IMR-90 (cell line): Measurements from ENCODE around the gene PRKAR1B. TPM values are rescaled to one million over a fixed set of nuclear protein-coding genes. Genes with fewer than 3 reads are reported as not detected.

Experiments
- ATAC-seq: fragments of 200-7000 bp; cut with Tn5 transposase; 2 replicates; pipeline ENCODE4 v1.9.1; 2020; ENCODE audit warnings: low read depth, mild to moderate bottlenecking, moderate library complexity
- BruUV-seq: library from RNA; stranded (reverse); fragments of 400-500 nt; replicated peaks from 2 replicates; lab custom pipeline; 2021; lab: Mats Ljungman, UMichigan
- CTCF ChIA-PET: fragments of 300-600 bp; formaldehyde crosslinking; extraction: SDS; loops from one replicate; lab custom pipeline; 2021; ENCODE audit warnings: antibody characterized with exemption; lab: Yijun Ruan, JAX
- POLR2A ChIA-PET: fragments of 300-600 bp; sonication (Branson Sonifier 250); formaldehyde crosslinking; loops from one replicate; lab custom pipeline; 2022; ENCODE audit warnings: antibody characterized with exemption; ENCODE audit not compliant: unreplicated experiment; lab: Charles Lee
- DNase-seq: peaks from one replicate; pipeline ENCODE4 v3.0.0; 2013
- H2AFZ ChIP-seq: replicated peaks from 2 replicates; pipeline ENCODE3; 2013; ENCODE audit warnings: low read length, mild to moderate bottlenecking; ENCODE audit not compliant: poor library complexity
- H2AK5ac ChIP-seq: 2 replicates; pipeline ENCODE4 v1.6.1; 2013; ENCODE audit warnings: low read depth, low read length, inconsistent platforms
- H2AK9ac ChIP-seq: replicated peaks from 2 replicates; pipeline ENCODE3; 2013; ENCODE audit warnings: mild to moderate bottlenecking, low read depth, low read length, moderate library complexity; ENCODE audit not compliant: poor library complexity
- H2BK120ac ChIP-seq: 2 replicates; pipeline ENCODE4 v1.6.1; 2013; ENCODE audit warnings: low read depth, low read length, inconsistent platforms
- H2BK15ac ChIP-seq: 3 replicates; pipeline ENCODE4 v1.6.1; 2013; ENCODE audit warnings: low read depth, low read length, inconsistent platforms
- H2BK20ac ChIP-seq: 2 replicates; pipeline ENCODE4 v1.6.1; 2013; ENCODE audit warnings: low read depth, mild to moderate bottlenecking, inconsistent platforms, low read length, moderate library complexity
- H2BK5ac ChIP-seq: 2 replicates; pipeline ENCODE4 v1.6.1; 2013; ENCODE audit warnings: mild to moderate bottlenecking, low read depth, low read length, inconsistent platforms; ENCODE audit not compliant: poor library complexity, severe bottlenecking
- H3K14ac ChIP-seq: replicated peaks from 2 replicates; pipeline ENCODE4 v1.6.1; 2013; ENCODE audit warnings: low read depth, low read length, inconsistent platforms
- H3K18ac ChIP-seq: 2 replicates; pipeline ENCODE4 v1.6.1; 2013; ENCODE audit warnings: low read depth, low read length, control low read depth
- H3K23ac ChIP-seq: 2 replicates; pipeline ENCODE4 v1.6.1; 2013; ENCODE audit warnings: low read depth, low read length, inconsistent platforms
- H3K27ac ChIP-seq: 2 replicates; pipeline ENCODE4 v1.5.1; 2013; ENCODE audit warnings: mild to moderate bottlenecking, control low read depth, low read length; ENCODE audit not compliant: insufficient read depth
- H3K27me3 ChIP-seq: 2 replicates; pipeline ENCODE4 v1.6.1; 2013; ENCODE audit warnings: low read length; ENCODE audit not compliant: control insufficient read depth, insufficient read depth
- H3K36me3 ChIP-seq: 2 replicates; pipeline ENCODE4 v1.6.1; 2013; ENCODE audit warnings: low read length, mixed read lengths; ENCODE audit not compliant: control insufficient read depth, insufficient read depth
- H3K4ac ChIP-seq: 2 replicates; pipeline ENCODE4 v1.6.1; 2013; ENCODE audit warnings: low read depth, low read length, inconsistent platforms
- H3K4me1 ChIP-seq: 2 replicates; pipeline ENCODE4 v1.6.1; 2013; ENCODE audit warnings: low read length, mixed read lengths; ENCODE audit not compliant: control insufficient read depth, insufficient read depth
- H3K4me2 ChIP-seq: 2 replicates; pipeline ENCODE4 v1.6.1; 2013; ENCODE audit warnings: low read depth, mild to moderate bottlenecking, control low read depth, low read length, moderate library complexity
- H3K4me3 ChIP-seq: 2 replicates; pipeline ENCODE4 v1.5.1; 2013; ENCODE audit warnings: low read depth, mild to moderate bottlenecking, control low read depth, low read length, moderate library complexity; ENCODE audit not compliant: insufficient read depth
- H3K56ac ChIP-seq: 2 replicates; pipeline ENCODE4 v1.6.1; 2013; ENCODE audit warnings: low read length, inconsistent platforms; ENCODE audit not compliant: insufficient read depth; ENCODE audit errors: extremely low read depth
- H3K79me1 ChIP-seq, 2 experiments: 2 replicates each; pipeline ENCODE4 v1.6.1; 2013; ENCODE audit warnings: low read length in 2 of 2, inconsistent platforms in 1 of 2, low read depth in 1 of 2
- H3K9ac ChIP-seq: 2 replicates; pipeline ENCODE4 v1.6.1; 2013; ENCODE audit warnings: low read depth, low read length, control low read depth
- H3K9me1 ChIP-seq: 2 replicates; pipeline ENCODE4 v1.6.1; 2013; ENCODE audit warnings: low read length, inconsistent platforms; ENCODE audit not compliant: insufficient read depth
- H3K9me3 ChIP-seq: 2 replicates; pipeline ENCODE4 v1.6.1; 2013; ENCODE audit warnings: low read length; ENCODE audit not compliant: control insufficient read depth, insufficient read depth
- H4K20me1 ChIP-seq: 2 replicates; pipeline ENCODE4 v1.6.1; 2013; ENCODE audit warnings: low read length, inconsistent platforms; ENCODE audit not compliant: insufficient read depth
- H4K5ac ChIP-seq: 2 replicates; pipeline ENCODE4 v1.6.1; 2013; ENCODE audit warnings: mild to moderate bottlenecking, low read depth, low read length, control low read depth
- H4K8ac ChIP-seq, 2 experiments: 2 replicates each; pipeline ENCODE4 v1.6.1; 2013; ENCODE audit warnings: low read depth in 2 of 2, low read length in 2 of 2, control low read depth in 1 of 2, inconsistent platforms in 1 of 2
- H4K91ac ChIP-seq: 2 replicates; pipeline ENCODE4 v1.6.1; 2013; ENCODE audit warnings: low read depth, low read length, inconsistent platforms; ENCODE audit not compliant: insufficient read depth
- CEBPB ChIP-seq: IDR thresholded peaks from 2 replicates; pipeline ENCODE4 v1.6.1; 2012; ENCODE audit warnings: low read depth, low read length, improper control_type of control experiment
- CHD1 ChIP-seq: IDR thresholded peaks from 2 replicates; pipeline ENCODE4 v1.6.1; 2012; ENCODE audit warnings: low read depth, low read length, improper control_type of control experiment
- FOS ChIP-seq: fragments of 150-350 bp; IDR thresholded peaks from 2 replicates; pipeline ENCODE4 v1.6.1; 2016; ENCODE audit warnings: low read depth, low read length
- MAZ ChIP-seq: IDR thresholded peaks from 2 replicates; pipeline ENCODE4 v1.6.1; 2012; ENCODE audit warnings: low read depth, mild to moderate bottlenecking, low read length, improper control_type of control experiment, moderate library complexity, borderline replicate concordance
- MXI1 ChIP-seq: IDR thresholded peaks from 2 replicates; pipeline ENCODE4 v1.6.1; 2012; ENCODE audit warnings: low read depth, mild to moderate bottlenecking, low read length, moderate library complexity, borderline replicate concordance
- RAD21 ChIP-seq: IDR thresholded peaks from 2 replicates; pipeline ENCODE4 v1.6.1; 2012; ENCODE audit warnings: low read length, improper control_type of control experiment
- RCOR1 ChIP-seq: IDR thresholded peaks from 2 replicates; pipeline ENCODE4 v1.6.1; 2012; ENCODE audit warnings: mild to moderate bottlenecking, low read length, improper control_type of control experiment; ENCODE audit not compliant: insufficient replicate concordance
- RFX5 ChIP-seq: IDR thresholded peaks from 2 replicates; pipeline ENCODE4 v1.8.0; 2012; ENCODE audit warnings: low read depth, mild to moderate bottlenecking, low read length, moderate library complexity
- SMC3 ChIP-seq: fragments of 150-350 bp; IDR thresholded peaks from 2 replicates; pipeline ENCODE4 v1.6.1; 2016; ENCODE audit warnings: low read depth, mild to moderate bottlenecking, antibody characterized with exemption, low read length, moderate library complexity
- WGBS, 2 experiments: methylation state at CpG; one replicate each; pipeline versions ENCODE4 v1.1.5 to v1.1.7; 2013; ENCODE audit warnings: missing lambda C conversion rate in 2 of 2; ENCODE audit not compliant: insufficient read length in 1 of 2; ENCODE audit errors: extremely low coverage in 2 of 2; 5-methylcytosine and 5-hydroxymethylcytosine counted together
- dilution Hi-C: fragments of 300-500 bp; cut with HindIII; formaldehyde crosslinking; loops from one replicate; pipeline ENCODE4 v1.14.3; 2018; ENCODE audit warnings: low sequenced_read_pairs; ENCODE audit not compliant: unreplicated experiment
- in situ Hi-C: fragments of 300-500 bp; cut with MboI; formaldehyde crosslinking; loops from 3 replicates; pipeline ENCODE4 v1.14.3; 2019; ENCODE audit warnings: low sequenced_read_pairs, inconsistent platforms, mixed read lengths
- intact Hi-C: fragments of 100-400 bp; cut with micrococcal nuclease; formaldehyde crosslinking; loops from 2 replicates; pipeline ENCODE4 v1.10.0; 2022
- polyA plus RNA-seq, 3 experiments: library from polyadenylated mRNA; depleted of rRNA; stranded (reverse); fragments of >200 nt; gene quantifications; 2 replicates each; pipeline ENCODE4 v1.2.3, GENCODE V29; 2012; ENCODE audit warnings: low replicate concordance in 1 of 3
- total RNA-seq: library from RNA; depleted of rRNA; stranded (reverse); fragments of >200 nt; gene quantifications from 2 replicates; pipeline ENCODE4 v1.2.3, GENCODE V29; 2012
- TF ChIP-seq, protein P1 (sequence below): conservative IDR thresholded peaks from 2 replicates; pipeline ENCODE4 v1.5.1; 2012; ENCODE audit warnings: mild to moderate bottlenecking, low read depth, low read length, improper control_type of control experiment
- TF ChIP-seq, protein P2 (sequence below): fragments of 150-350 bp; IDR thresholded peaks from 2 replicates; pipeline ENCODE4 v1.6.1; 2017; ENCODE audit warnings: mild to moderate bottlenecking, antibody characterized with exemption, low read length, low read depth
- TF ChIP-seq, protein P3 (sequence below): fragments of 150-350 bp; IDR thresholded peaks from 2 replicates; pipeline ENCODE4 v1.6.1; 2016; ENCODE audit warnings: low read depth, mild to moderate bottlenecking, low read length, moderate library complexity, borderline replicate concordance

The PRKAR1B gene
- total and polyA plus RNA-seq, 2 of the 4 experiments (the other 2 are of a cell fraction) = 15.2 to 20.2 TPM

DNA sequence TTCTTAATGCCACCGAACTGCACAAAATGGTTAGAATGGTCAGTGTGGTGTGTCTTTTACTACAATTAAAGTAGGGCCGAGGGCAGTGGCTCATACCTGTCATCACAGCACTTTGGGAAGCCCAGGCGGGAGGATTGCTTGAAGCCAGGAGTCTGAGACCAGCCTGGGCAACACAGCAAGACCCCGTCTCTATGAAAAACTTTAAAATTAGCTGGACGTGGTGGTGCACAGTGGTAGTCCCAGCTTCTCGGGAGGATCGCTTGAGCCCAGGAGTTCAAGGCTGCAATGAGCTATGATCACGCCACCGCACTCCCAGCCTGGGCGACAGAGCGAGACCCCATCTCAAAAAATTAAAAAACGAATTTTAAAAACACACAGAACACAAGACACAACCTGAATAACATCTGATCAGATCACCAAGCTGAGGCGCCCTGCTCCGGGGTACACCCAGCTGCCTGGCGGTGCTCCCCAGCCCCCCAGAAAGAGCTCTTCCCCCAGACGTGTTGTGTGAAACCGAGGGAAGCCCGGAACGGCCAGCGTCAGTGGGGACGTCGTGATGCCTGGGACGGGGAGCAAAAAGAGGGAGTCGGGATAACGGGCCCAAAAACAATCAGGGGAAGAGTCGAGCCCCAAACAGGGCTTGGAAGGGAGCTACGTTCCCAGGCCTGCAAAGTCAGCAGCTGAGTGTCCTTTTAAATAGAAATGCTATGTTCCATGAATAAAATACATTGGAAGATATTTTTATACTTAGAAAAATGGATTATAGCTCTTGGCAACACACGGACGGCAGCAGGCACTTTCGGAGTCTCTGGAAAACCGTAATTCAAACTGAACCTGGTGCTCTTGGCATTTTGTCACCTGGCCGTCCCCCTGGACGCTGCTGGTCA, 126.7 kb downstream of the PRKAR1B start:
- Histone ChIP-seq H2AK5ac (no peak overlapping the region), H3K56ac (no peak overlapping the region), H3K23ac (no peak overlapping the region), H3K27me3 (no peaks in the 10 kb centered on the region; the same call in 1 of the 2 replicates), H3K18ac (no peak overlapping the region), H3K4me3 (no peak overlapping the region), H3K4me1 (0 out of 2 replicates have a peak, but pooled peaks cover 3% of the 10 kb centered on the region), H3K4ac (no peak overlapping the region), H2BK15ac (no peak overlapping the region), H3K9ac (no peak overlapping the region), H3K9me3 (peaks cover 5% of the 10 kb centered on the region), H3K14ac (no peak overlapping the region), H3K79me1 (no peaks in the 10 kb centered on the region), H4K5ac (no peak overlapping the region), H3K4me2 (no peak overlapping the region), H3K9me1 (no peaks in the 10 kb centered on the region), H3K27ac (no peak overlapping the region), H2AK9ac (no peak overlapping the region), H2BK120ac (no peak overlapping the region), H4K20me1 (no peaks in the 10 kb centered on the region), H2BK5ac (no peak overlapping the region), H2BK20ac (no peak overlapping the region), H3K36me3 (no peaks in the 10 kb centered on the region; the same call in 1 of the 2 replicates), H4K8ac (no peak overlapping the region), H4K91ac (no peak overlapping the region), H2AFZ (no peak overlapping the region)
- TF ChIP-seq, protein P1, sequence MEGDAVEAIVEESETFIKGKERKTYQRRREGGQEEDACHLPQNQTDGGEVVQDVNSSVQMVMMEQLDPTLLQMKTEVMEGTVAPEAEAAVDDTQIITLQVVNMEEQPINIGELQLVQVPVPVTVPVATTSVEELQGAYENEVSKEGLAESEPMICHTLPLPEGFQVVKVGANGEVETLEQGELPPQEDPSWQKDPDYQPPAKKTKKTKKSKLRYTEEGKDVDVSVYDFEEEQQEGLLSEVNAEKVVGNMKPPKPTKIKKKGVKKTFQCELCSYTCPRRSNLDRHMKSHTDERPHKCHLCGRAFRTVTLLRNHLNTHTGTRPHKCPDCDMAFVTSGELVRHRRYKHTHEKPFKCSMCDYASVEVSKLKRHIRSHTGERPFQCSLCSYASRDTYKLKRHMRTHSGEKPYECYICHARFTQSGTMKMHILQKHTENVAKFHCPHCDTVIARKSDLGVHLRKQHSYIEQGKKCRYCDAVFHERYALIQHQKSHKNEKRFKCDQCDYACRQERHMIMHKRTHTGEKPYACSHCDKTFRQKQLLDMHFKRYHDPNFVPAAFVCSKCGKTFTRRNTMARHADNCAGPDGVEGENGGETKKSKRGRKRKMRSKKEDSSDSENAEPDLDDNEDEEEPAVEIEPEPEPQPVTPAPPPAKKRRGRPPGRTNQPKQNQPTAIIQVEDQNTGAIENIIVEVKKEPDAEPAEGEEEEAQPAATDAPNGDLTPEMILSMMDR = no peak
- TF ChIP-seq SMC3 (no peak), MAZ (no peak), RCOR1 (no peak), RFX5 (no peak), CEBPB (no peak), MXI1 (no peak), RAD21 (no peak), FOS (no peak), CHD1 (no peak)
- TF ChIP-seq, protein P2, sequence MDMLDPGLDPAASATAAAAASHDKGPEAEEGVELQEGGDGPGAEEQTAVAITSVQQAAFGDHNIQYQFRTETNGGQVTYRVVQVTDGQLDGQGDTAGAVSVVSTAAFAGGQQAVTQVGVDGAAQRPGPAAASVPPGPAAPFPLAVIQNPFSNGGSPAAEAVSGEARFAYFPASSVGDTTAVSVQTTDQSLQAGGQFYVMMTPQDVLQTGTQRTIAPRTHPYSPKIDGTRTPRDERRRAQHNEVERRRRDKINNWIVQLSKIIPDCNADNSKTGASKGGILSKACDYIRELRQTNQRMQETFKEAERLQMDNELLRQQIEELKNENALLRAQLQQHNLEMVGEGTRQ = no peak
- TF ChIP-seq, protein P3, sequence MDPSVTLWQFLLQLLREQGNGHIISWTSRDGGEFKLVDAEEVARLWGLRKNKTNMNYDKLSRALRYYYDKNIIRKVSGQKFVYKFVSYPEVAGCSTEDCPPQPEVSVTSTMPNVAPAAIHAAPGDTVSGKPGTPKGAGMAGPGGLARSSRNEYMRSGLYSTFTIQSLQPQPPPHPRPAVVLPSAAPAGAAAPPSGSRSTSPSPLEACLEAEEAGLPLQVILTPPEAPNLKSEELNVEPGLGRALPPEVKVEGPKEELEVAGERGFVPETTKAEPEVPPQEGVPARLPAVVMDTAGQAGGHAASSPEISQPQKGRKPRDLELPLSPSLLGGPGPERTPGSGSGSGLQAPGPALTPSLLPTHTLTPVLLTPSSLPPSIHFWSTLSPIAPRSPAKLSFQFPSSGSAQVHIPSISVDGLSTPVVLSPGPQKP = no peak
- intact Hi-C loops = no loop called here
- WGBS, 2 experiments = 94% methylated on average over 20 of the region's 33 CpGs; no CpG with 5 or more reads in 1 of the 2 experiments
- DNase-seq (no peak), ATAC-seq (no peak)
- dilution Hi-C loops = no loop called here
- CTCF ChIA-PET = interaction anchor here (0.5 kb wide), 1 partner anchor 94 kb away, joined by 4 read pairs; no protein-coding TSS in a partner anchor
- no TSS peak for BruUV-seq
- in situ Hi-C loops = no loop called here
- POLR2A ChIA-PET = no interaction called here
